GM21737 (cell line): ENCODE measurements around the gene DLG2.

ENCODE experiments used
- ATAC-seq: cut with Tn5 transposase; IDR thresholded peaks from one replicate; pipeline ENCODE4 v1.9.1; 2021; ENCODE audit warnings: mild to moderate bottlenecking, moderate library complexity; ENCODE audit not compliant: unreplicated experiment

The DLG2 gene

DNA sequence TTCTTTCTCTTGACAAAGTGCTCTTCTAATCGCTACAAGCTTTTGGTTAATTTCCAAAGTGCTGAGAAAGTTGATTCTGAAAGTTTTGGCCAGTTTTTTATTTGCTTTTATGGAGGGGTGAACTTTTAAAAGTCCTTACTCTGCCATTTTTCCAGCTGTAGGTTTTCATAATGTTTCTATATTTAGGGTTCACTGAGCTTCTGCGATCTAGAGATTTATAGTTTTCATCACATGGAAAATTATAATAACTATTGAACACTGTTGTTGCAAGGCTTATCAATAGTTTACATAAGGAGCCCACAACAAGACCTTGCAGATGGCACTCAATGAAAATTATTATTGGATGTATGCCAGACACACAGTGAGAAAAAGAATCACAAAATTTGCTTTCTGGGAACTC lies 55.1 kb downstream of the DLG2 start:
- no peak for ATAC-seq

DNA sequence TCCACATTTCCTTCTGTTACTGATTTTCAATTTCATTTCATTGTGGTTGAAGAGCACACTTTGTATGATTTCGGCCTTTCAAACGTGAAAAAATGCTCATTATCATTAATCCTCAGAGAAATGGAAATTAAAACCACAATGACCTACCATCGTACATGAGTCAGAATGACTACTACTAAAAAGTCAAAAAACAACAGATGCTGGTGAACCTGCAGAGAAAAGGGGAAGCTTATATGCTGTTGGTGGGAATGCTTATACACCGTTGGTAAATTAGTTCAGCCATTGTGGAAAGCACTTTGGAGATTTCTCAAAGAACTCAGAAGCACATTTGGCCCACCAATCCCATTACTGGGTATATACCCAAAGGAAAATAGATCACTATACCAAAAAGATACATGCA lies 57.6 kb downstream of the DLG2 start:
- ATAC-seq, result no peak

DNA sequence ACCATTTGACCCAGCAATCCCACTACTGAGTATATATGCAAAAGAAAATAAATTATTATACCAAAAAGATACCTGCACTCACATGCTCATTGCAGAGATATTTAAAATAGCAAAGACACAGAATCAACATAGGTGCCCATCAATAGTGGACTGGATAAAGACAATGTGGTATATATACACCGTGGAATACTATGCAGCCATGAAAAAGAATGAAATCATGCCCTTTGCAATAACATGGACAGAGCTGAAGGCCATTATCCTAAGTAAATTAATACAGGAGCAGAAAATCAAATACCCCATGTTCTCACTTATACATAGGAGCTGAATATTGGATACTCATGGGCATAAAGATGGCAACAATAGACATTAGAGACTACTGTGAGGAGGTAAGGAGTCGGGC lies 68.7 kb downstream of the DLG2 start:
- no peak for ATAC-seq

DNA sequence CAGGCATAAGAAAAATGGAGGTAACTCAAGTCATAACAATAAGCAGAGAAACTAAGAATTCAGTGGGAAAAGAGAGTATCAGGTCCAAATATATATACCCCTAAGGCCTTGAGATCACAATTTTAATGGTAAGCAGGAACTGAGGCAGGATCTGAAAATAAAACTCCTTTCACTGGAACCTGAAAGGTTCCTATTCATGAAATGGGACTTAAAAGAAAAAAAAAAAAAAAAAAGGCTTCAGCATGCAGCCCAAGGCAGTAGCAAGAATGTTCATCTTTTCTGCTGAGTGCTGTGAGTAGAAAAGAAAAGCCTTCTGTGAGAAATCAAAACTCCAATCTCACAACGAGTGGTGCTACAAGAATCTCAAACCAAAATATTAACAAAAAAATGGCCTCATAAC lies 75.3 kb downstream of the DLG2 start:
- ATAC-seq, result no peak

- ATAC-seq, result no peak
Observed at GRCh38 chr11:85541683-85542082, 85.5 kb downstream of the DLG2 start.

DNA sequence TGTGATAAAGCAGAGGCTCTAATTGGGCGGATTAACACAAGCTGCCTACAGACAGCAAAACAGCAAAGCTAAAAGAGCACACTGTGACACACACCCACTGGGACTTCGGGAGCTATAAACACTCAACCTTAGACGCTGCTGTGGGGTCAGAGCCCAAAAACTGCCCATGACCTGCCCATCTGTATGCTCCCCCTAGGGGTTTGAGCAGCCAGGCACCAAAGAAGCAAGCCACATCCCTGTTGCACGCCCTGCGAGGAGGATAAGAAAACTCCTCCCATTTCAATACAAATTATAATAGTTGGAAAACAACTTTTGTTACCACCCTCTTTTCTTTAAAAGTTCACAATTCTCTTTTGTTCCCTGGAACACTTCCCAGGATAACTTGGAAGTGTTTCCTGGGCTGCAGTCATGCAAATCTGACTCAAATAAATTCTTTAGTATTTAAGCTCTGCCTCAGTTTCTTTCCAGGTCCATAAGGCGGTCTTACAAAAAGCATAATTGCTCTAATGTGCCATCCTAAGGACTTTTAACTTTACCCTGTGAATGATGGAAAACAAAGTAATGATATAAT lies 86.4 kb downstream of the DLG2 start:
- ATAC-seq, result no peak

DNA sequence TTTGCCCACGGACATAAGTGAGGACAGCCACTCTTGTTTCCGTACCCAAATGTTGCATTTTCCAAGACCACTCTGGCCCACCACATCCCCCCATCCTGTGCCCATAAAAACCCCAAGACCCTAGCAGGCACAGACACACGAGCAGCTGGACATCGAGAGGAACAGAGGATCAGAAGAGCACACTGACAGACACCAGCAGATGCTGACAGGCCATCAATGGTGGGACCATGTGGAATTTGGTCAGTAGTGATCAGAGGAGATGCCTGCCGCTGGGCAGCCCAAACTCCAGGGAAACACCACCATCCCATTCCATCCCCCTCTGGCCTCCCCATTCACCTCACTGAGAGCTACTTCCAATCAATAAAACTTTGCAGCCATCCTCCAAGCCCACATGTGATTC lies 87.0 kb downstream of the DLG2 start:
- ATAC-seq, result no peak

DNA sequence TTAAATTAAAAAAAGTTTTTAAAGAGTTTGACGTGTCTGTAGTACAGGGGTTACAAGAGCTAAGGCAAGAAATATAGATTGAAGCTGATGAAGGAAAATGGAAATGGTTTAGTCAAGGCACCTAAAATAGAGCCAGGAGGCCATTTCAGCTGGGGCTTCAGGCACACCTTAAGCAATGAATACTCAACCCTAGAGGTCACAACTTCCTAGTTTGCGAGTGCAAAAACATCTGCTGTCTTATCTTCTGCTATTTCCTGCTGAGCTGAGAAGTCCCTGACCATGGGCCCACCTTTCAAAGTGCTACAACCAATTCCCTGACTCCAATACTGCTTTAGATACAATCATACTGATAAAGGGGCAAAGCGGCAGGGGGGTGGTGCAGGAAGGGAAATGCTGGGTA lies 87.4 kb downstream of the DLG2 start:
- no peak for ATAC-seq

- no peak for ATAC-seq
Observed at GRCh38 chr11:85539029-85539689, 88.0 kb downstream of the DLG2 start.

GRCh38 chr11:85536438-85536837 lies 90.7 kb downstream of the DLG2 start:
- ATAC-seq, result no peak

DNA sequence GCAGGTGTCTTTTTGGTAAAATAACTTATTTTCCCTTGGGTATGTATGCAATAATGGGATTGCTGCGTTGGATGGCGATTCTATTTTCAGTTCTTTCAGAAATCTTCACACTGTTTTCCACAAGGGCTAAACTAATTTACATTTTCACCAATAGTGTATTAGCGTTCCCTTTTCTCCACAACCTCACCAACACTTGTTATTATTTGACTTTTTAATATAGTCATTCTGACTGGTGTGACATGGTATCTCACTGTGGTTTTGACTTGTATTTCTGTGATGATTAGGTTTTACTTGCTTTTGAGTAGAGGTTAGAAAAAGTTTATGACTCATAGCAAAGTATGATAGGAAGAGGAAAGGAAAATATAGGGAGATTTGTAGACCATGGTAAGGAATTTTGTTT lies 92.3 kb downstream of the DLG2 start:
- no peak for ATAC-seq

- ATAC-seq, result no peak
Observed at GRCh38 chr11:85531191-85531897, 95.8 kb downstream of the DLG2 start.

GRCh38 chr11:85530634-85531033 lies 96.5 kb downstream of the DLG2 start:
- ATAC-seq, result no peak

DNA sequence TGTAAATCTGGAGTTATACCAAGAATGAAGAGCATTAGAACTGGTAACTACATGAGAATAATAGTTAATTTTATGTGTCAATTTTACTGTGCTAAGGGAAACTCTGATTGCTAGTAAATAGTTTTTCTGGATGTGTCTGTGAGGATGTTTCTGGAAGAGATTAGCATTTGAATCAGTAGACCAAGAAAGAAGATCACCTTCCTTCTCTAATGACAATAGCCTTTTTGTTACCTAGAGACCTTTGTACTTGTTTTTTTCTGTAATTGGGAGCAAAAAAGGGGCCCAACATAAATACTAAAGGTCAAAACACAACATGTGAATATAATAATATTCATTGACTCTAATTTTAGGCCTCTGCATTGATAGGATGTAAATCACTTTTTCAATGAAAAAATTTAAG lies 100.6 kb downstream of the DLG2 start:
- no peak for ATAC-seq

GRCh38 chr11:85525686-85526085 lies 101.5 kb downstream of the DLG2 start:
- no peak for ATAC-seq

DNA sequence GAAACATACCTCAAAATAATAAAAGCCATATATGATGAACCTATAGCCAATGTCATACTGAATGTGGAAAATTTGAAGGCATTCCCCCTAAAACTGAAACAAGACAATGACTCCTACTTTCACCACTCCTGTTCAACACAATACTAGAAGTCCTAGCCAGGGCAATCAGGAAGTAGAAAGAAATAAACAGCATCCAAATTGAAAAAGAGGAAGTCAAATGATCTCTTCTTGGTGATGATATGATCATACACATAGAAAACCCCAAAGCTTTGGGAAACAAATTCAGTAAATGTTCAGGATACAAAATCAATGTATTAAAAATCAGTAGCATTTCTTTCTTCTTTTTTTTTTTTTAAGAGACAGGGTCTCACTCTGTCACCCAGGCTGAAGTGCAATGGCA lies 109.9 kb downstream of the DLG2 start:
- no peak for ATAC-seq

DNA sequence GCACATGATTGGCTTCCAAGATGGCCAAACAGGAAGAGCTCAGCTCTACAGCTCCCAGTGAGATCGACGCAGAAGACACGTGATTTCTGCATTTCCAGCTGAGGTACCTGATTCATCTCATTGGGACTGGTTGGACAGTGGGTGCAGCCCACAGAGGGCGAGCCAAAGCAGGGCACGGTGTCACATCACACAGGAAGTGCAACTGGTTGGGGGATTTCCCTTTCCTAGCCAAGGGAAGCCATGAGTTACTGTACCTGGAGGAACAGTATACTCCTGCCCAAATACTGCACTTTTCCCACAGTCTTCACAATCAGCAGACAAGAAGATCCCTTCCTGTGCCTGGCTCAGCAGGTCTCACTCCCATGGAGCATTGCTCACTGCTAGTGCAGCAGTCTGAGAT lies 131.2 kb downstream of the DLG2 start:
- ATAC-seq, result no peak

- ATAC-seq, result no peak
Observed at GRCh38 chr11:85494396-85494795, 132.7 kb downstream of the DLG2 start.

GRCh38 chr11:85485902-85486301 lies 141.2 kb downstream of the DLG2 start:
- ATAC-seq, result no peak

- ATAC-seq, result no peak
Observed at GRCh38 chr11:85483861-85484260, 143.3 kb downstream of the DLG2 start.

DNA sequence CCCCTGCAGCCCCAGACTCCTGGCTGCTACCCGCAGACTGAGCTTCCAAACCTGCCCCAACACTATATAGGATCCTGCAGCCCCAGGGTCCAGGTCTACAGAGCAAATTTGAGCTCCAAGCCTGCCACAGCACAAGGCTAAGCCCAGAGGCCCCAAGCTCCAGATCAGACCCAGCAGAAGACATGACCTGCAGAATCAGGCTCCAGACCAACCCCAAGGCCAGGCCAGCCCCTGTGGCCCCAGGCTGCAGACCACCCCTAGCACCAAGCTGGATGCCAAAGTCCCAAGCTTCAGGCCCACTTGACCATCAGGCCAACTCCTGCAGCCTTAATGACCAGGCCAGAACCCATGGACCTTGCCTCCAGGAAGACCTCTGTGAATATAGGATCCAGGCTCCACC lies 145.3 kb downstream of the DLG2 start:
- ATAC-seq, result no peak

DNA sequence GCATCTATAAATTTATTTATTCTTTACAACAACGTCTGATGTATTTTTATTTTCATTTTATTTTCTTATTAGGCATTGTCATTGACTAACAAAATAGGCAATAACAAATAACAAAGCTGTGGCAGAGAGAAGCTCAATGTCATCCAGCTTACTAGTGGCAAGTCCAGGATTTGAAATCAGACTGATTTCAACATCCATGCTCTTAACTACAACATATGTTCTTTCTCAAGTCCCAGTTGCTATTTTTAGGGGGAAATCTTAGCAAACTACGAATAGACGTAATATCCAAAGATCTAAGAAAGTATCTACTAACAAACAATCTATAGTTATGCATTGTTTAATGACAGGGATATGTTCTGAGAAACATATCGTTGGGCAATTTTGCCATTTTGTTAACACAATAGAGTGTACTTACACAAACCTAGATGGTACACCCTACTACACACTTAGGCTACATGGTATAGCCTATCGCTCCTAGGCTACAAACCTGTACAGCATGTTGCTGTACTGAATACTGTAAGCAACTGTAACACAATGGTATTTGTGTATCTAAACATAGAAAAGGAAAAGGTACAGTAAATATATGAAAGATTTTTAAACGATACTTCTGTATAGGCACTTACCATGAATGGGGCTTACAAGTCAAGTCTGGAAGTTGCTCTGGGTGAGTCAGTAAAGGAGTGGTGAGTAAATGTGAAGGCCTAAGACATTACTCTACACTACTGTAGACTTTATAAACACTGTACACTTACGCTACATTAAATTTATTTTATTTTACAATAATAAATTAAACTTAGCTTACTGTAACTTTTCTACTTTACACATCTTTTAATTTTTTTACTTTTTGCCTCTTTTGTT lies 151.3 kb downstream of the DLG2 start:
- ATAC-seq, result no peak
